HG02763 (cell line): ENCODE measurements around the gene LRMDA.

Experiments
- ATAC-seq: cut with Tn5 transposase; IDR thresholded peaks from one replicate; pipeline ENCODE4 v1.9.1; 2021; ENCODE audit warnings: mild to moderate bottlenecking, moderate library complexity; ENCODE audit not compliant: unreplicated experiment

The LRMDA gene

DNA sequence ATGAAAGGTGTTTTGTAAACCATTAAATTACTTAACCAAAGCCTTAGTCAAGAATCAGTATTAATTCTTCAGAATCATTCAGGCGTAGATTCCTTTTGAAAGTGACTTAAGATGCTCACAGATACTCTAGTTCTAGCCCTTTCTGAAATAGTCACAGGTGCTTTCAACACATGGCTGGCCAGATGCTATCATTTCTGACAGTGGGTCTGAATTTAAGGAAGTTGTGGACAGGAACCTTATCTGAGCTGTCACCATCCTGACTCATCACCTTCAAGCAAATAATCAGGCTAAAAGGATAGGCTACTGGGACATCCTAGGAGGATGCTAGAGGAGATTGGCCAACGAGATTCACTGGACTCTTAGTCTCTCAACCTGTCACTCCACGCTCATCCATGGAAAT is 501.5 kb downstream of the LRMDA start:
- ATAC-seq, result no peak

DNA sequence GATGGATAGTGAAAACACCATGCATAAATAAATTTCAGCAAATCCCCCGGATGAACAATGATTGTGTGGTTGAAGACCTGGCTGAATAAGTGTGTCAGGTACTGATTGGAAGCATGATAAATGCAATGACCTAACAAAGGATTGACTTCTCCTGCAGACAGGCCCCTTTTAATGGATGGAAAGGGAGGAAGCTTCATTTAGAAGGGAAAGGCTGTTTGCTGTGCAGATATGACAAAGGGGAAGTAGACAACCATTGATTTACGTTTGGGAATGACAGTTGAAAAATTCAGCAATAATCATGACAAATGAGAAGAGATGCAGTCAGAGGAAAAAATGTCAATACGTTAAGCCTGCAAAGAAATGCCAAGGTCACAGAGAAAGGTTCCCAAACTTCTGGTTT is 503.8 kb downstream of the LRMDA start:
- ATAC-seq, result no peak

DNA sequence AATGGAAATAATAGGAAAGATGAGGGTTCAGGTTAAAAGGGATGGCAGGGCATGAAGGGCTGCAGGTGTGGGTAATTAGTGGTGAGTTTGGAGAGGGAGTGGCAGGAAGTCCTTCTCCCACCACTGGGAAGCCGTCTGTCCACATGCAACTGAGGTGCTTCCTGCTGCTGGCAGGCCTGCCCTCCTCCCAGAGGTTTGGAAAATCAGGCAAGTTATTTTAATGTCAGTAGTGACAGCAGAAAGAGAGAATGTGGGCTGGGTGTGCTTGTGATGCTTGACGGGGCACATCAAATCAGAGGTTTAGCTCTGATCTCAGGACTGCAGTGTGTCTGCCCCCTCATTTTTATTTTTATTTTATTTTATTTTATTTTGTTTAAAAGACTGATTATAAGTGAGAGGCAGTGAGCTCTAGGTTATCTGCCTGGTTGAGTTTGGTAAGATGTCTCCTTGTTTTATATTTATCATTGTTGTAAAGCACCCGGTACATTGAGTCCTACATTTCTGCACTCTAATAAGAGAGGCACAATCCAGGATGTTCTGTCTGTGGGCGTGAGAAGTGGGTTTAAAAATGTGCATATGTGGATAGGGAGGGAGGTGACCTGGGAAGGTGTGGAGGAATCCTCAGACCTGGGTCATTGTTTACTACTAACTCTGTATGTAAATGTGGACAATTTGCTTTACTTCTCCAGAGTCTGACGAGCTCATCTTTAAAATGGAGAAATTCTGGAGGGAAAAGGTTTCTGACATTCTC is 504.4 kb downstream of the LRMDA start:
- no peak for ATAC-seq

DNA sequence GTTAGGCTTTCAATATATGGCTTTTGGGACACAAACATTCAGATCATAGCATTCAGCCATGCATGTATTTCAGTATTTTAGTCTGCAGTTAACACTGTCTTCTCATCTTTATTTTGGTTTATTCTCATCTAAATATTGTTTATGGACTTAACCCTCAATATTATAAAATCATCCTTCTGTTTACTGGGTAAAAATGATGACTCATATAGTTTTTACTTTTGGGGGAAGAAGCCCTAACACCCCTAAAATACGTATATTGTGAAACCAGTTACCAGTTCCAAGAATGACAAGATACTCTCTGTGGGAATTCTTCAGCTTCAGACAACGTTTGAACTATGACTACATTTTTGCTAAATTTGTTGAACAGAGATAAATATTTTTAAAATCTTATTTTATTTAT is 505.4 kb downstream of the LRMDA start:
- no peak for ATAC-seq

DNA sequence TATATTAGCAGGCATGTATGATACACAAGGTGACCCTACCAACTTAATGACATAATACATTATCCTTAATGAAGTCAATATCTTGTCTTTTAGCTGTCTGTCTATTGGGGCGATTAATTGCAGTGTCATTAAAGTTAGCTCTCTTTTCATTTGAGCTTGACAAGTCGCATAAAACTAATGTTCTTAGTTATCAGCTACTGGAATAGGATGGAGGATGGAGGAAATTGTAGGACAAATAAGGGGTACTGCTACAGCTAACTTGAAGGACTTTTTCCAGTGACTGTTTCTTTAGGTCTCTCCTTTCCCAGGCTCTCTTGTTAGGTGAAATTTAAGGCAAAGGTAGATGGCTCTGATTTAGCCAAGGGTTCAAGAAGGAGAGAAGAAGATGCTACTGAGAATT is 506.4 kb downstream of the LRMDA start:
- ATAC-seq, result no peak

DNA sequence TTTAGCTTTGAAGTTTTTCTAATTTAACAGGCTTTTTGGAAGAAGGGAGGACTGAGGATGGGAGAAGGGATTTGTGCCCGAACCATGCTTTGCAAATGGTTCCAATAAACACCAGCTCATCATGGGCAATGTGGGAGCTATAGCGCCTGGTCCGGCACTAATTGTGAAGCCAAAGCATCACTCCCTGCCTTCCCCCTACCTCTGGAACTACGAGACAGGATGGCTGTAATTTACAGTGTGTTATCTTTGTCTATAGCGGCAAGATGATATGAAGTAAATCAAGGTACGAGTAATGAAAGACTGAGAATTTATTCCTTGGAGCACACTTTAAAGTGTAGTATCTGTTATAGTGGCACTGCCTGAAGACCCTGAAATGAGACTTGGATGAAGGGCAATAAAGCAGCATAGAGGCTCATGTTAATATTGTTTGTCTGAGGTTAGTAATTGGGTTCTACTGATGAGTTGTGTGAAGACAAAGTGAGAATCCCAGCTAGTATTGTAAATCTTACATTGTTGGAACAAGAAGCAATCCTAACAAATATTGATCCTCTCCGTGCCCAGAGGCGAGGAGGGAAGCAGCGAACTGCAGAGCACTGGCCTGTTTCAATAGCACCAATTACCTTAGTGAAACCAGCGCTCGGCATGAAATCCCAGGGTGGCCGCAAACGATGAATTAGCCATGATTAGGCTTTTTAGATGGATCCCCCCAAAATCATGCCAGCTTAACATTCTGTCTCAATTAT is 507.1 kb downstream of the LRMDA start:
- no peak for ATAC-seq

DNA sequence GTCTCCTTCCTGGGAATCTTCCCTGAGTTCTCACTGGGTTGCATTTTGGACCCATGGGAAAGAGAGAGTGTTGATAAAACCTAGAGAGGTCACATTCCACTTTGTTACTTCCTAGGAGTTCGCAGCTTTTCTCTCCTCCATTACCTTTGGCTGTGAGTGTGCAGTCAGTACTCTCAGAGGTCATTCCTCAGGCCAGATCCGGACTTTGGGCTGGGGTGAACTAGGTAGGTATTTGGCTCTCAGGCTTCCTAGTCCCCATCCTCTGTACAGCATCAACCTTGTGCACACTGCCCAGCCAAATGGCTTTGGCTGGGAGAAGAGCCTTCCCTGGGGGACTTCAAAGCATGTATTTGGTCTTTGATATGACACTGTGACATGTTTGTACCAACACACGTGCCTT is 508.1 kb downstream of the LRMDA start:
- ATAC-seq, result no peak

DNA sequence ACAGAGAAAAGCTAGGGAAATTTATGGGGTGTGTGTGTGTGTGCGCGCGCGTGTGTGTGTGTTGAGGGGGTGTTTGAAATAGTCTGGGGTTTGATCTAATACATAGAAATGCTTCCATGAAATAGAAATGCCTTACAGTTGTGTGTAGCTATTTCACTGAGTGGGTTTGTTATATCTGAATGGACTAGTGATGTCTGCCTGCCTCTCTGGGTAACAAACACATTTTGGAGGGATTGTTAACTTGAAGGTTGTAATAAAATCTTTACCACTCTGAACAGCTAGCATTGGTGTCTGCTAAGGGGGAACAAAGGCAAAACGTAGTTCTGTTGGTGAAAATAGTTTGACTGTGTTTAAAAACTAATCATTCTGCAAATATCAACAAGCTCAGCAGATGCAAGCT is 509.3 kb downstream of the LRMDA start:
- no peak for ATAC-seq

DNA sequence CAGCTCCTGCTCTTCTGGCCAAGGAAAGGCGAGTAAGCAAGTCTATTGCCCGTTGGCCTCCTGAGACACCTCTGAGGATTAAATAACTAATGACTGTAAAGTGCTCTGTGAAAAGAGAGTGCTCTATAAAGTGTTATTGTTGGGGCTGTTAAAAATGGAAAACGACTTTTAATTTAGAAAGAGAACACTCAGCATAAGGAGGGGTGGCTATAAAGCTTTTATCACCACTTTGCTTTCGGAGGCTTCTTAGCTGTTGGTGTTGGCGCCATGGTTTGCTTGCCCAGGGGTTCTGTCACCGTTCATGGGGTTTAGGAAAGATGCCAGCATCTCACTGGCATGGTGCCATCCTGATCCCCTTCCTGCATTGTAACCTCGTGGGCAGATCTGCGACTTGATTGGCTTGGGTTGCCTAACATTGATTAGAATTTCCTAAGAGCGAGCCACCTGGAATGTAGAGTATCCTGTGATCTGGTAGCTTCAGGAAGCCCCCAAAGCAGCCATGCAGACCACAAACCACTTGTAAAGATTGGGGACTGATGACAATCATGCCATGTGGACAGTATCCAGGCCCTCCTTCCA is 509.9 kb downstream of the LRMDA start:
- ATAC-seq, result no peak

DNA sequence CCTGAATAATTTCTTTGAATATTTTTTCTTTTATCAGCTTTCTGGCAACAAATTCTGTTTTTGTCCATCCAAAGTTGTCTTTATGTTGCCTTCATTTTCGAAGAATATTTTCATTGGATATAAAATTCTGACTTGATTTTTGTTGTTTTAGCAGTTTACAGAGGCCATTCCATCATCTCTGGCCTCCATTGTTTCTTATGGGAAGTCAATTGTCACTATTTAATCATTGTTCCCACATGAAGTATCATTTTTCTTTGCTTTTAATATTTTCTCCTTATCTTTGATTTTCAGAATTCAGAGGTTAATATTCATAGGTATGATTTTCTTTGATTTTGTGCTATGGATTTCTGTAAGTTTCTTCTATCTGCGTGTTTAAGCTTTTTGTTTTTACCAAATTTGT is 512.6 kb downstream of the LRMDA start:
- ATAC-seq, result no peak

DNA sequence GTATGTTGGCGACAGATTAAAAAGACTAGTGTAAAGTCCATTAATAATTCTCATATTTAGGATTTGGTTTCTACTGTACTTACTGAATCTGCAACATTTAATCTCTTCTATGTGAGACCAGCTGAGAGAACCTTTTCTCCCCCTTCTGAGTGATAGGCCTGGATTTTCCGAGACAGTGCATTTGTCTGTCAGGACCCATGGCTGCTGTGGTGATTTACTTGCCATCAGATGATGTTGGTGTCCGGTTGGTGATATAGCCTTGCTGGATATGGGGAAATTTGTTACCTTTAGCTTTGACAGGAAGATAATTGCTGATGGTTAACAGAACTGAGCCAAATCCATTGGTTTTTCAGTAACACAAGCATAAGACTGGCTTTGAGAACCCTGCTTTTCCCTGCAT is 517.2 kb downstream of the LRMDA start:
- no peak for ATAC-seq

DNA sequence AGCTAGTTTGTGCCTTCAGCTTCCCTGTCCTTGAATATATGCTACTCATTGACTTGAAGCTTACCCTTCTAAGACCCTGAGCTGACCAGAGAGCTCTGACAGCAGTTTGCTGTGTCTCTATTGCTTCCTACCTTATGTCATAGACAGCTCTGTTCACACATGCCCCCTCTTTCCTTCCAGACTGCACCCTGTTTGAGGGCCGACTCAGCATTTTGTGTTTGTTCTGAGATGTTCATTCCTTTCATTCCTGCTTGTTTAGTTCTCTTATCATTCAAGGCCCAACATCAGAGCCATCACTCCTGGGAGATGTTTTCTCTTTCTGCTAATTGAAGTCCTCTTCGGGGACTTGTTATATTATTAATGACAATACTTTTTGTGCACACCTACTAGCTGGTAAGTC is 518.9 kb downstream of the LRMDA start:
- no peak for ATAC-seq

DNA sequence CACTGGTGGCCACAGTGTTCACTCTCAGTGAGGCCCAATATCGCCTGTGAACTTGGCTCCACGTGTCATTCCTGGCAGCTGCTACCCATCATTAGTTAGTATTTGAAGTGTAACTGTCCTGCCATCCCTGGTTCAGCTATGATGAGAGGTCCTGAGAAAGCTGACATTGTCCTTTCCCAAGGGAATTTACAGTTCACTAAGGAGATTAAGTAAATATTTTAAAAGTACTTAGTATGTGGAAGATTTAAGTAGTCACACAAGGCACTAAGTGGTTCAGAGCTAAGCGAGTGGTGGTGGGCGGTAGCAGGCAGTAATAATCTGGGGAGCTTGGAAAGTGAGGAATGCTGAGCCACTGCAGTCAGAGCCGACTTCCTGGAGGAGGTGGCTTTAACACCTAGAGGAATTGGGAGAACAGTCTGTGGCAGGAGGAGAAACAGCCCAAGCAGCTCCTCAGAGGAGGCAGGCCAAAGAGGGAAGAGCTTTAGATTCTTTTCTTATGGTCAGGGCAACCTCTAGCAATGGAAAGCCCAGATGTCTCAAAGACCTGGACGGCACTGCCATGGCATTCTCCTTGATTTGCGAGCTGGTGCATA is 519.7 kb downstream of the LRMDA start:
- ATAC-seq, result no peak

DNA sequence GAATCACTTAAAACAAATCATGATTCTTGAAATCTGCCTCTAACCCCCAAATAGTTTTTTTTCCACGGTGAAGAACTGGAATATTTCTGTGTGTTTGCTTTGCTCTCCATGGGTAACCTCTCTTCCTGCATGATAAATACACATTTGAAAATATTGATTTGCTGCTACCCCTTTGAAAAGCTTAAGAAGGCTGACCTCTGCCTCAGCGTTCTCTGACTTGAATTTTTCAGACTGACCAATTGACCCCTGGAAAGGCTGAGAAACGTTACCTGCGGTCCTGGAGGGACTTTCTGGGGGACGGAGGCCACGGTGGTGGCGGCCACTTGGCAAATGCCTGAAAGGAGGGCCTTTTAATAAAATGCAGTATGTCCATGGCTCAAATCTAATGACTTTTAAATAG is 520.2 kb downstream of the LRMDA start:
- no peak for ATAC-seq

DNA sequence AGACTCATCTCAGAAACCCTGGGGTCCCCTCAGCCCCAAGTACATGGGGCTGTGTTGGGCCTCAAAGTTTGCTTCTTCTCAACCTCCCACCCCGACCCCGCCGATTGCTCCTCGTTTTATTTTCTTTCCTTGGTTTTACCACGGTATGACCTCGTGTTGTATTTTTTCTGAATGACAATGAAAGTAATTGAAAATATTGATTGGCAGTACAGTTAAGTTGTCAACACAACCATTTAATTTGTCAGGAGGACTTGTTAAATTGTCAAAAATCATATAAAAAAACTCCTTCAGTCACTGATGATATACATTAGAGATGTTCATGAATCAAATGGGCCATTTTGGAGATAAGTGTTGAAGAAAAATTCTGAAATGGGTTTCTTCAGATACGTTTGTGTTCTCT is 520.7 kb downstream of the LRMDA start:
- ATAC-seq, result no peak

DNA sequence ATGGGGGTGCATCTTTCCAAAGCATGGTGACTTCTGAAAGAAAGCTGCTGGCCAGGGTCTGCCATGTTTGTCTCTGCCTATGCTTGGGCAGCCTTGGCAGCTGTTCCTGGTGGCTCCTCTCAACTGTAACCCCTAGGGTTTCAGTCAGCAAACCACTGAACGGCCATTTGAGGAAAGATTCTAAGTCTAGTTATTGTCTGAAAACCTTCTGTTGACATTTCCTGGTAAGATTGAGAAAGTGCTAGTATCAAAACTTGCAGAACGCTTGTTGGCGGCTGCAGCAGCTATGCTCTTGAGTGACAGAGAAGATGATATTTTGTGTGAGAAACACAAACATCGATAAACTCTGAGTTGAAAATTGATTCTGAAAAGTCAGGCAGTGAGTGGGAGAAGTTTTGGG is 523.1 kb downstream of the LRMDA start:
- no peak for ATAC-seq

DNA sequence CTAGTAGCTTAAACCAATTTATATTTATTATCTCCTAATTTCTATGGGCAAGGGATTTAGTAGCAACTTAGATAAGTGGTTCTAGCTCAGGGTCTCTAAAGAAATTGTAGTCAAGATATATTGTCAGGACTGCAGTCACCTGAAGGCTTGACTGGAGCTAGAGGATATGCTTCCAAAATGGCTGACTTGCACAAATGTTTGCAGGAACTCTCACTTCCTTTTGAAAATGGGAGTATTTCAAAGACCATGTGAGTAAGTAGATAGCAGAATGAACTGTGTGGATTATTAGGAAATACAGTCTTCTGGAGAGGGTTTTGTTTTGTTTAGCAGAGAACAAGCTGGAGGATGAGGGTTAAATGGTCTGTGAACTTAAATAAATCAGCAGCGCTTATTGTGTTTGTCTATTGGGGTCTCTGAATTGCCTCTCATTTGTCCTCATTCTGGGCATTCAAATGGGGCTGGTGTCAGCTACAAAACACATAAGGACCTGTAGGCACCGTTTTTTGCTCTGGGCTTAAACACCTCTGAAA is 524.6 kb downstream of the LRMDA start:
- no peak for ATAC-seq

DNA sequence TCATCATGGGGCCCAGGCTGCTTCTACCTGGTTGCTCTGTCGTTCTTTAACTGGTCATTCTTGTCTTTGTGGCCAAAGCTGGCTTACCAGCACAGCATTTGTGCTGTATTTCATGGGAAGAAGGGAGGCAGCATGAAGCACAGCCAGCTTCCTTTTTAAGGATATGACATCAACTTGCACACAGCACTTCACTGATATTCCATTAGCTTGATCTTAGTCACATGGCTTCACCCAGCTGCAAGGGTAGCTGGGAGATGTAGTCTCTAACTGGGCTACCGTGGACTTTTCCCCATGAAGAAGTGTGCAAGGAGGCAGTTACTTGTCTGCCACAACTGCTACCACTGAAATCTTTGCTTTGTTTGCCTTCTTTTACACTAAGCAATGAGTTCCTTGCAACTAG is 525.2 kb downstream of the LRMDA start:
- ATAC-seq, result no peak

DNA sequence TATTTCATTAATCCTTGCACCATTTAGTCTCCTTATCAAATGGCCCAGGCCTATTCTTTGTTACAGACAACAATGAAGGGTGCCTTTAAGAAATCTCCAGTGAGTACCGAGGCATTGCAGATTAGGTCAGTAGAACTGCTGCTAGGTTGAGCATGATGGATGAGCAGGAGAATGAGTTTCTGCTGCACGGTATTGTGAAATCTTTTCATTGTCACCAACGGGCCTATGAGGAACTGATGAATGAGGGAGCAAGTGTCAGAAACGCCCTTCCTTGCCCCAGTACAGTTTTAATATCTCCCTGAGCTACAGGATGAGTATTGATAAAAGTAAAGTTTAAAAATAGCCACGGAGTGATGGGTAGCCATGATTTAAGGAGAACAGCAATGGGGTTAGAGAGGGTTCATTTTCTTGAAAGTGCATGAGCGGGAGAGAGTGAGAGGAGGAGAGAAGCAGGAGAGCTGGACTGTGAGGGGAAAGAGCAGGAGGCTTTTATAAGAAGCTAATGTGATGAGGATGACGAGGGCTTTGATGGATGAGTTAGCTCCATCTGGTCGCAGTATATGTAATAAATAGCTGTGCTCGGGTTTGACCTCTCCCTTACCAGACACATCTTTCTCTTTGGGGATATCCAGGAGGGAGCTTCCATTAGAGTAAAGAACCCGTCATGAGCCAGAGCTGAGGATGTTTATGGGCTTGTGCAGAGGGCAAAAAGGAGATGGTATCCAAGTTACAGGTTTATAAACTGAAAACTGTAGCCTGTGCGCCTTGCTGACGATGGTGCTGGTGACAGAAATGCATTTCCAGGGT is 526.1 kb downstream of the LRMDA start:
- ATAC-seq, result no peak

DNA sequence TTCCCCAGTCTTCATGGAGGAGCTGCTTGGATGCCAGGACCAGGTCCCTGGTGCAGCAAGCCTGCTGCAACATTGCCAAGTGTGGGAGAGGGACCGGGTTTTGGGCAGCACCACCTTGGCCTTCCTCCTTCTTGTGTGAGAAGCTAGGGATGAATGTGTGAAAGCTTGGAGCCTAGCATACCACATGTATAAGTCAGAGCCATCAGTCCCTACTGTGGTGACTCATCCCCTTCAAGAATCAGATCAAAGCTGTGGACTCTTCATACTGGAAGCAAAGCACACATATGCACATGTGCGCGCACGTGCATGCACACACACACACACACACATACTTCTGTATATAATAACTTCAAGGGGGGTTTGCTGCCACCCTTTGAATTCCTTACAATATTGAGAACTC is 527.8 kb downstream of the LRMDA start:
- ATAC-seq, result no peak

DNA sequence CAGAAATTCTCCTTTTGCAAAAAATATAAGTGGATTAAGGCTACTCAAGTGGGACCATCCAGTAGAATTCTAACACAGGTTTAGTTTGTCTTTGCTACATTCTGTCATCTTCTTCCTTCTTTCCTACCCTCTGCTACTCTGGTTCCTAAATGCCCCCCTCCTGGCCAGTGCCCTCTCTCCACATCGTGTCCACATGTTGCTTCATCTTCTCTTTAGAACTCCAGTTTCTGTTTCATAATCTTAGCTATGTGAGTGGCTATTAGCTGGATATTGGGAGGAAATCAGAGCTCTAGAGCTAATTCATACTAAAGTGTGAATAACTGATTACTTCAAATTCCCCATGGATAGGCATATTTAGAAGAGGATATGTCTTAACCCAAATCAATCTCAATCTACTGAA is 528.5 kb downstream of the LRMDA start:
- ATAC-seq, result no peak
